Glutamatergic neuron (in vitro differentiated cells): ENCODE data around the gene RPS6KC1. TPM values are rescaled to one million over a fixed set of nuclear protein-coding genes. Genes with fewer than 3 reads are reported as not detected.

Experiments
- DNase-seq: peaks from one replicate; pipeline ENCODE4 v3.0.0; 2022
- H3K27ac Mint-ChIP-seq: one replicate; pipeline ENCODE4 v1.8.0; 2020; ENCODE audit warnings: mild to moderate bottlenecking, mixed read lengths, inconsistent platforms; ENCODE audit not compliant: unreplicated experiment
- H3K27me3 Mint-ChIP-seq: one replicate; pipeline ENCODE4 v1.8.0; 2020; ENCODE audit warnings: mild to moderate bottlenecking, moderate library complexity, mixed read lengths, inconsistent platforms; ENCODE audit not compliant: unreplicated experiment
- H3K36me3 Mint-ChIP-seq: one replicate; pipeline ENCODE4 v1.8.0; 2020; ENCODE audit warnings: mild to moderate bottlenecking, mixed read lengths, inconsistent platforms; ENCODE audit not compliant: unreplicated experiment
- H3K4me1 Mint-ChIP-seq: one replicate; pipeline ENCODE4 v1.8.0; 2020; ENCODE audit warnings: mild to moderate bottlenecking, low read depth, mixed read lengths, inconsistent platforms; ENCODE audit not compliant: unreplicated experiment
- H3K4me3 Mint-ChIP-seq: one replicate; pipeline ENCODE4 v1.8.0; 2020; ENCODE audit warnings: mild to moderate bottlenecking, mixed read lengths, inconsistent platforms; ENCODE audit not compliant: unreplicated experiment
- H3K9me3 Mint-ChIP-seq: one replicate; pipeline ENCODE4 v1.8.0; 2020; ENCODE audit warnings: mild to moderate bottlenecking, moderate library complexity, mixed read lengths, inconsistent platforms; ENCODE audit not compliant: unreplicated experiment
- CTCF ChIP-seq: fragments of 200-600 bp; sonication (generic); IDR thresholded peaks from one replicate; pipeline ENCODE4 v1.5.0; 2021; ENCODE audit not compliant: partially characterized antibody, unreplicated experiment
- total RNA-seq: library from RNA; stranded (reverse); fragmentation: NEBNext Ultra II Directional; extraction: Animal tissue kit (Norgen Biotek cat#: 25700); gene quantifications from one replicate; pipeline ENCODE4 v1.2.1, GENCODE V29; 2021; ENCODE audit not compliant: unreplicated experiment

The RPS6KC1 gene
- total RNA-seq, 1 donor from 2014 or later: 23.9 TPM

- no peak overlapping the region for H3K27ac Mint-ChIP-seq
- H3K27me3 Mint-ChIP-seq: no peaks in the 10 kb centered on the region
- no peaks in the 10 kb centered on the region for H3K36me3 Mint-ChIP-seq
- H3K4me1 Mint-ChIP-seq: no peaks in the 10 kb centered on the region
- no peak for DNase-seq
- peaks cover 2% of the 10 kb centered on the region for H3K9me3 Mint-ChIP-seq
- TF ChIP-seq CTCF: no peak
- H3K4me3 Mint-ChIP-seq: no peak overlapping the region
These were observed 224.3 kb downstream of the RPS6KC1 start for GRCh38 chr1:213275293-213275692.

GRCh38 chr1:213276236-213276635 lies 225.2 kb downstream of the RPS6KC1 start:
- no peak for TF ChIP-seq CTCF
- Mint-ChIP-seq H3K27me3 (no peaks in the 10 kb centered on the region), H3K4me1 (no peaks in the 10 kb centered on the region), H3K36me3 (no peaks in the 10 kb centered on the region), H3K27ac (no peak overlapping the region), H3K4me3 (no peak overlapping the region), H3K9me3 (peaks cover 2% of the 10 kb centered on the region)
- no peak for DNase-seq

- H3K4me1 Mint-ChIP-seq: peaks cover 4% of the 10 kb centered on the region
- H3K27ac Mint-ChIP-seq: no peak overlapping the region
- peaks cover 2% of the 10 kb centered on the region for H3K9me3 Mint-ChIP-seq
- H3K4me3 Mint-ChIP-seq: no peak overlapping the region
- no peaks in the 10 kb centered on the region for H3K27me3 Mint-ChIP-seq
- TF ChIP-seq CTCF: no peak
- no peak for DNase-seq
- H3K36me3 Mint-ChIP-seq: no peaks in the 10 kb centered on the region
These were observed 226.0 kb downstream of the RPS6KC1 start for GRCh38 chr1:213277036-213277435.

GRCh38 chr1:213279410-213279809 lies 228.4 kb downstream of the RPS6KC1 start:
- peaks cover 2% of the 10 kb centered on the region for H3K9me3 Mint-ChIP-seq
- no peak for TF ChIP-seq CTCF
- peaks cover 5% of the 10 kb centered on the region for H3K4me1 Mint-ChIP-seq
- H3K4me3 Mint-ChIP-seq: no peak overlapping the region
- peaks cover 2% of the 10 kb centered on the region for H3K27me3 Mint-ChIP-seq
- DNase-seq: no peak
- H3K27ac Mint-ChIP-seq: no peak overlapping the region
- no peaks in the 10 kb centered on the region for H3K36me3 Mint-ChIP-seq

GRCh38 chr1:213281640-213282301 lies 230.7 kb downstream of the RPS6KC1 start:
- no peak for DNase-seq
- peak overlapping the region; percentile 44 for H3K27ac Mint-ChIP-seq
- no peak overlapping the region for H3K4me3 Mint-ChIP-seq
- no peak for TF ChIP-seq CTCF
- peaks cover 2% of the 10 kb centered on the region for H3K27me3 Mint-ChIP-seq
- H3K36me3 Mint-ChIP-seq: no peaks in the 10 kb centered on the region
- peaks cover 5% of the 10 kb centered on the region for H3K4me1 Mint-ChIP-seq
- H3K9me3 Mint-ChIP-seq: no peaks in the 10 kb centered on the region
